GM12891 (cell line): ENCODE data around the gene WDR43.

ENCODE experiments used
- PAX5 ChIP-seq: IDR thresholded peaks from 2 replicates; pipeline ENCODE4 v1.6.1; 2011; ENCODE audit warnings: low read length, moderate library complexity, mild to moderate bottlenecking; ENCODE audit not compliant: insufficient read depth, severe bottlenecking
- POLR2A ChIP-seq: IDR thresholded peaks from 2 replicates; pipeline ENCODE4 v1.6.1; 2011; ENCODE audit warnings: low read depth, low read length, control low read depth
- POLR2AphosphoS5 ChIP-seq: IDR thresholded peaks from 2 replicates; pipeline ENCODE4 v1.6.1; 2011; ENCODE audit warnings: low read depth, low read length, control low read depth
- POU2F2 ChIP-seq: IDR thresholded peaks from 2 replicates; pipeline ENCODE4 v1.6.1; 2011; ENCODE audit warnings: low read depth, mild to moderate bottlenecking, control low read depth, low read length, moderate library complexity
- SPI1 ChIP-seq: IDR thresholded peaks from 2 replicates; pipeline ENCODE4 v1.6.1; 2011; ENCODE audit warnings: low read depth, low read length, control low read depth
- TAF1 ChIP-seq: IDR thresholded peaks from 2 replicates; pipeline ENCODE4 v1.6.1; 2011; ENCODE audit warnings: low read depth, low read length, control low read depth

- TF ChIP-seq POLR2AphosphoS5 (no peak), TAF1 (no peak), POLR2A (no peak), POU2F2 (no peak), SPI1 (no peak), PAX5 (no peak)
Measured at GRCh38 chr2:28979576-28980366, 85.3 kb downstream of the WDR43 start.
